GM12873 (cell line): Measurements from ENCODE around the gene M1AP.

Source experiments
- TF ChIP-seq, protein P1 (sequence below): IDR thresholded peaks from 2 replicates; pipeline ENCODE4 v1.5.1; 2012; ENCODE audit warnings: low read depth, mild to moderate bottlenecking, moderate library complexity, low read length, control low read depth; ENCODE audit not compliant: insufficient read depth; ENCODE audit errors: missing control alignments

The M1AP gene

DNA sequence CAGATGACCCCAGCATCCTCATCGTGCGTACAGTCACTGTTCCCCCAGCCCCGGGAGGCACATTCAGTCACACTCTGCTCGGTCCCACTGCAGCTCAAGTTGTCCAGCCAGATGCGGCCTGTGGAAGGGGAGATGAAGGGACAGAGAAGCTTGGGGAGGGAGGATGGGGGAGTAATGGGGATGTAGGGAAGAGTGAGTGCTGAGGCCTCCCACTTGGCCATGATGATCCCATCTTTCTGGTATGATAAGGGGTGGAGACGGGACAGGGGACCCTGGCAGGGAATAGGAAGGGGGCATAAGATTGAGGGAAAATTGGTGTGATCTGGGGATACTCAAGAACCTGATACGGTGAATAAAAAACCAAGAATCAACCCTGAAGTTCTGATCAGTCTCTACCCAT is 97.9 kb downstream of the M1AP start:
- TF ChIP-seq, protein P1, sequence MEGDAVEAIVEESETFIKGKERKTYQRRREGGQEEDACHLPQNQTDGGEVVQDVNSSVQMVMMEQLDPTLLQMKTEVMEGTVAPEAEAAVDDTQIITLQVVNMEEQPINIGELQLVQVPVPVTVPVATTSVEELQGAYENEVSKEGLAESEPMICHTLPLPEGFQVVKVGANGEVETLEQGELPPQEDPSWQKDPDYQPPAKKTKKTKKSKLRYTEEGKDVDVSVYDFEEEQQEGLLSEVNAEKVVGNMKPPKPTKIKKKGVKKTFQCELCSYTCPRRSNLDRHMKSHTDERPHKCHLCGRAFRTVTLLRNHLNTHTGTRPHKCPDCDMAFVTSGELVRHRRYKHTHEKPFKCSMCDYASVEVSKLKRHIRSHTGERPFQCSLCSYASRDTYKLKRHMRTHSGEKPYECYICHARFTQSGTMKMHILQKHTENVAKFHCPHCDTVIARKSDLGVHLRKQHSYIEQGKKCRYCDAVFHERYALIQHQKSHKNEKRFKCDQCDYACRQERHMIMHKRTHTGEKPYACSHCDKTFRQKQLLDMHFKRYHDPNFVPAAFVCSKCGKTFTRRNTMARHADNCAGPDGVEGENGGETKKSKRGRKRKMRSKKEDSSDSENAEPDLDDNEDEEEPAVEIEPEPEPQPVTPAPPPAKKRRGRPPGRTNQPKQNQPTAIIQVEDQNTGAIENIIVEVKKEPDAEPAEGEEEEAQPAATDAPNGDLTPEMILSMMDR: no peak

DNA sequence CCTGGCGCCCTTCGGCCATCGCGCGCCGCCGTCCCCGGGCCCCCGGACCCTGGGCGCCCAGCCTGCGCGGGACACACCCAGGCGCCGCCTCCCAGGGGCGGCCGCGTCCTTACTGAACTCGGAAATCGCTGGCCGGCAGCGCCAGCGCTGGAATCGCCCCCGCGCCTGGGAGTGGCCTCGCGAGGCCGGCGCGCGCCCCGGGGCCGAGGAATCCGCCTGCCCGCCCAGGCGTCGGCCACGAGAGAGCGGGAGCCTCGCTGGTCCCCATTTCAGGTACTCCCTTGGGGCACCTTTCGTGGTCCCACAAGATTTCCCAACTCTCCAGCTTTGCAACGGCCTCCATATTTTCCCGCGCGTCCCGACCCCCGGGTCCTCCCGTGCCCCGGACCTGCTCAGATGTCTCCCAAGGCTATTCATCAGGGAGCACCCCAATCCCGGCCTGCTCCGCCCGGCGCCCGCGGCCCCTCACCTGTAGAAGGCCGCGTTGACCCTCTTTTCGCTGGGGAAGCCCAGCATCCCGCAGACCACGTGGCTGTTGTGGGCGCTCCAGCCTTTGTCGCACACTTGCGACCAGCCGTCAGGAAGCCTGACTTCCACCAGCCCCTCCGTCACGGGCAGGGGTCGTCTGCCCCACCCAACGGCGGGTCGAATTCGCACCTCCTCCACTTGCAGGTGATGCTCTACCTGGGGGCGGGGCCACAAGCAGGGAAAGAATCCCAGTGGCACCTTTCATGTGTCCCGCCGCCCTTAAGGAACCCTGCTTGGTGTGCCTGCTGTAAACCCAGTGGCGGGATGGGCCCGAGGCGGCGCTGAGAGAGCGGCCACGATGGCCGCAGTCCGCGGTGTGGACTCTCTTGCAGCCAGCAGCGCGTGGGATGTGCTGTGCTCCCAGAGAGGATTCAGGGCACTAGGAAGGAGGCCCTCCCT is 99.0 kb downstream of the M1AP start:
- TF ChIP-seq, protein P1: no peak

DNA sequence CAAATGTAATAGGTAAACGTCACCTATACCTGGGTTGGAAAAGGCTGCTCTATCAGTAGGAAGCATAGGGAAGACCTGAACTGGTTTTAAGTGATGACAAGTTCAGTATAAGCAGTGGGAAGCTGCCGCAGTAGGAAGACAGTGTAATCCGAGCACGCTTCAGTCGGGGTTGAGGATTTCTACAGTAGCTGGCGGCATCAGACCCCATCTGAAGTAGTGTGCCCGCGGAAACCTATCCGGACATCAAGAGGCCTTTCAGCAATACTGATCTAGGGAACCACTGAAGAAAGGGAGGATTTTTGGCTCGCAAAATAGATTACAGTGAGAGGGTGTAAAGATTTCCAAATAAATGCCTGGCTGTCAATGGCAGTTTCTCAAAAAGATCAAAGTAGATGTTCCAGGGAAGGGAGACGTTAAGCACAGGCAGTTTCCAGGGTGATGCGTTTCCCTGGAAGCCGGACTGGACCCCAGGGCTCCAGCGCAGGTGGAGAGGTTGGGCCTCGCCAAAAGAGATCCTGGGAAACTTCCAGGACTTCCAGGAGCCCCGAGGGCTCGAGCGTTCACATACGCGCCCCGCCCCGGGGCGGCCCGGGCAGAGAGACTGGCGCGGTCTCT is 99.7 kb downstream of the M1AP start:
- TF ChIP-seq, protein P1: no peak

DNA sequence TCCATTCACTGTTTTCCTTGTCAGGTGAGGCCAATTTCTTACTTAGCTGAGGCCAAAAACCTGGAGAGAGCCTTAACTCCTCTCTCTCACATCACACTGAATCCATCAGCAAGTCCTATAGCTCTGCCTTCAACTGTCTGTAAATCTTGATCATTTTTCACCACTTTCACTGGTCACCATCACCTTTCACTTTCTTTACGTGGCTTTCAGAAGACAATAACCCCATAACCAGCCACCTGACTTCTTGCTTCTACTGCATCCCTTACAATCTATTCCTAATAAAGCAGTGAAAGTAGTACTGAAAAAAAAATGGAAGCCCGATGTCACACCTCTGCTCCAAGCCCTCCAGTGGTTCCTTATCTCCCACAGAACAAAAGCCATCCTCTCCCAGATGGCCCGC is 102.1 kb downstream of the M1AP start:
- TF ChIP-seq, protein P1: no peak

DNA sequence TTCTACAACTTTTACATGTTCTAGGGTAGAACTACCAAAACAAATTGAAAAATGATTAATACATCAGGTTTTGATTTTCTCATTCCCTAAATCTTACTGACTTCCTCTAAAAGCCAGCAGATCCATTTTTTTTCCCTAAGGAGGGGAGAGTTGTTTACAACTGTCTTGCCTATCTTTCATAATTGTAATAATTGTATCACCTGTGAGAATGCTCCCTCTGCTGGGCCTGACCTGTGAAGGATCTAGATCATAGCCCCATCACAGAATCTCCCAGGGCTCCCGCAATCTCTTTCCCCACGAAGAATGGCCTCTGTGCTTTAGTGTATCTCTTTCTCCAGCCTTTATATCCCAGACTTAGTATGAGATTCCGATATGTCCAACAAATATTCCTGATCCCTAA is 103.5 kb downstream of the M1AP start:
- TF ChIP-seq, protein P1: peak; percentile 26

DNA sequence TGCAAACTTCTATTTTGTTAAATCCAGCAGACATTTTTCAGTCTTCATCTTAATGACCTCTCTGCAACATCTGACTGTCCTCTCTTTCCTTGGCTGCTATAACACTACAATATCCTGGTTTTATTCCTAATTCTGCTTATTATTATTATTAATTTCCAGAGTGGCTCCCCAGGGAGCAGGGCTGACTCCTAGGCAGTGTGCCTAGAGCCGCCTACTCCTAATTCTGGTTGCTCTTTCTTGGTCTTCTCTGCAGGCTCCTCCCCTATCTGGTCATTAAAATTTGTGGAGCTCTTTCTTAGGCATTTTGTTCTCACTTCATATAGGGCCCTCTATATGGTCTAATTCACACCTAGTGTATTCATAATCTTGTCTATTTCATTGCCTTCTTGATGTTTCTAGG is 105.2 kb downstream of the M1AP start:
- TF ChIP-seq, protein P1: no peak

DNA sequence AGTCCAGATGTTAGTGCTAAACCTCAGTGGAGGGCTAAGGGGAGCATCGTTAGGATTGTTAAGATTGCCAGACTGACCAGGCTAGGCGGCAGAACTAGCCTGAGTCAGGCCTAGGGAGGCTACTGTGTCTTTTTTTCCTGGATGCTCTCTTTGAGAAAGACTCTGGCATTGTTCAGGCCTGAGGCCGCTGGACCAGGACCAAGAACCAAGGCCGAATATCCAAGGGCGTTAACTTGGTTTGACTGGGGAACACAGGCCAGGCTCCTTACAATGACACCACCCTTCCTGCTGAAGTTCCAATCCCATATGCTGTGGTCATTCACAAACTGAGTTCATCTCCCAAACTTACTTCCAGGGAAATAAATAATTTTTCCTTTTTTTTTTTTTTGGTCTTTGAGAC is 107.8 kb downstream of the M1AP start:
- TF ChIP-seq, protein P1: no peak
